Effector CD8-positive, alpha-beta T cell (primary cell): ENCODE measurements around the gene FOXD1.
"Not testable (repeated sequence)": the region's sequence is repeated elsewhere in the genome, so short reads cannot be mapped to it uniquely, and the experiment has no call there.

Experiments used
- DNase-seq: peaks from one replicate; lab custom pipeline; 2025; lab: John Stamatoyannopoulos, UW

FOXD1 gene

GRCh38 chr5:73464016-73464745, 15.6 kb upstream of the FOXD1 start:
- no peak for DNase-seq

DNA sequence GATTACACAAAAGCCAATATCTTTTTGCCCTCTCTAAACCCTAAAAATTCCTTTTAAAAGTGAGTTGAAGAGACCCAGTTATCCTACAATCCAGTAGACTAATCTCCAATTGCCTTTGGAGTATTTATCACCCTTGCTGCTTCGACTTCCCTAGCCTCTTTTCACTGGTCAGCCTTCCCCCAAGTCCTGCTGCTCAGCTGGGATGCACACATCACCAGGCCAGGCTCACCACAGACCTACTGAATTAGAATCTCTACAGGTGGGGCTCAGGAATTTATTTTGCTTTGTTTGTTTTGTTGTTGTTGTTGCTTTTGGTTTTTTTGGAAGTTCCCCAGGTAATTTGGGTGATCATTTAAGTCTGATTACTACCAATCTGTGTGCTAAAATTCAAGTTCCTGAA, 11.6 kb upstream of the FOXD1 start:
- no peak for DNase-seq

GRCh38 chr5:73459366-73459765, 10.8 kb upstream of the FOXD1 start:
- DNase-seq: no peak

DNA sequence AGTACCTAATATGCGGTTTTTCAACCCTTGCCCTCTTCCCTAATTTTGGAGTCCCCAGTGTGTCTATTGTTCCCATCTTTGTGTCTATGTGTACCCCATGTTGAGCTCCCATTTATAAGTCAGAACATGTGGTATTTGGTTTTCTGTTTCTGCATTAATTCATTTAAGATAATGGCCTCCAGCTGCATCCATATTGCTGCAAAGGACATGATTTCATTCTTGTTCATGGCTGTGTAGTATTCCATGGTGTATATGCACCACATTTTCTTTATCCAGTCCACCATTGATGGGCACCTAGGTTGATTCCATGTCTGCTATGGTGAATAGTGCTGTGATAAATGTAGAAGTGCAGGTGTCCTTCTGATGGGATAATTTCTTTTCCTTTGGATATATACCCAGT, 7.9 kb upstream of the FOXD1 start:
- DNase-seq: not testable (repeated sequence)

- peak; percentile 16 for DNase-seq
These were observed 5.9 kb upstream of the FOXD1 start for GRCh38 chr5:73454379-73455036.

DNA sequence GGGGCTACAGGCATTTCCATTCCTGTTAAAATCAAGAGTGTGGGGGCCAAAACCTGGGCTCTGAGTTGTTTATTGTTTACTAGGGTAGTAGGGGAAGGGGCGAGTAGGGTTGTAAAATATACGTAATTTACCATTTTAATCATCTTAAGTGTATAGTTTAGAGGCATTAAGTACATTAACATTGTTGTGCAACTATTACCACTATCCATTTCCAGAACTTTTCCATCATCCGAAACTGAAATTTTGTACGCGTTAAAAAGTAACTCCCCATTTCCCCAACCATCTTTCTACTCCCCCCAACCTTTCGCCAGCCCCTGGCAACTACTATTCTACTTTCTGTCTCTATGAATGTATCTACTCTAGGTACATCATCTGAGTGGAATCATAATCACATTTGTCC, 3.6 kb upstream of the FOXD1 start:
- DNase-seq: no peak

DNA sequence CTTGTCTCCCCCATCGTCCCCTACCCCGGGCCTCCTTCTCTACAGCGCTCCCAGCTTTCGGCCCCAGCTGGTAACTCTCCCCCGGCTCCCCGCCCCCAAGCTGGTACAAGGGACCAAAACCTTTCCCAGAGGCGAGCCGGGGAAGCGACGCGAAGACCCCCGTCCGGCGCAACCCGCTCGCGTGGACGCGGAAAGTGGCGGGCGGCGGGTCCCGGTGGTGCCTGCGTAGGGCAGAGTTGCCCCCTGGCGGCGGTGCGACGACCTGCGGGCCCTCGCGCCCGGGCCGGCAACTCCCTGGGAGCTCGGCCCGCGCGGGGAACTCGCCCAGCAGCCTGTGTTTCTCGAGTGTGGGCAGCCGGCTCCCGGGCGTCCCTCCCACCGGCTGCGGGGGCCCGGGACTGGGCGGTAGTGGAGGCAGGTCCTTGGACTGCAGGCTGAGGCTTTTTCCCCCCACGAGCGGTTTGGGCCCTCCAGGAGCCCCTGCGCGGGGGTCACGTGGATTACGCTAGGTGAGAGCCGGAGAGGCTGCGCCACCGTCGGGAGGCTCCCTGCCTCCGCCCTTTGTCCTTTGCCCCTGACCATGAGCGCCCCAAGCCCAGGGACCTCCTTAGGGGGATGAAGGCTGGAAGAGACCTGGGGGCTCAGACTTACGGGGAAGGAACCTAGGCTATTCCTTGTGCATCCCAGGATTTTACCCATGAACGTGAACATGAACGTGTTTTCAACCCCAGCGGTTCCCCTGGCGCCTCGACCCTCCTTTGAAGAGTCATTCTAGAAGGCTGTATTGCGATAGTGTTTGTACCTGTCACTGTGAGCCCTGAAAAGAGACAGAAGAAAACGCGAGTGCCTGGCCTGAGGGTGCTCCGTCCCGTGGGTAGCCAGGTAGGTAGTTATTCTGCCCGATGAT, 2.9 kb upstream of the FOXD1 start:
- DNase-seq: peak; percentile 47

GRCh38 chr5:73450672-73451223, 2.2 kb upstream of the FOXD1 start:
- no peak for DNase-seq

DNA sequence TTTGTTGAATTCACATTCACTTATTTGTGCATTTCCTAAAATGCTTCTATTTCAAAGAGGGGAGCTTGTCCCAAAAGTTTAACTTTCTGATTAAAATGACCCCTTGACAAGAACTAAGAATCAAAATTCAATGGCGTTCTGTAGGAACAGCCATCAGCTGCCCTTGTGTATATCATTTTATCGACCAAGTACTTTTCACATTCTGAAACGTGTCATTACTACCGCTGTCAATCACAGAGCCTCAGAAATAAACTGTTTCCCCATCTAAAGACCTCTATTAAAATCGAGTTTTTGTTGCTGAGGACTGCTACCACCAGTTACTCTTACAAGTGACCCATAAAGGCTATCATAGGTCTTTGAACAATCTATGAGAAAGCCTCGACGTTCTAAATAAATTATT, 1.6 kb upstream of the FOXD1 start:
- no peak for DNase-seq

DNA sequence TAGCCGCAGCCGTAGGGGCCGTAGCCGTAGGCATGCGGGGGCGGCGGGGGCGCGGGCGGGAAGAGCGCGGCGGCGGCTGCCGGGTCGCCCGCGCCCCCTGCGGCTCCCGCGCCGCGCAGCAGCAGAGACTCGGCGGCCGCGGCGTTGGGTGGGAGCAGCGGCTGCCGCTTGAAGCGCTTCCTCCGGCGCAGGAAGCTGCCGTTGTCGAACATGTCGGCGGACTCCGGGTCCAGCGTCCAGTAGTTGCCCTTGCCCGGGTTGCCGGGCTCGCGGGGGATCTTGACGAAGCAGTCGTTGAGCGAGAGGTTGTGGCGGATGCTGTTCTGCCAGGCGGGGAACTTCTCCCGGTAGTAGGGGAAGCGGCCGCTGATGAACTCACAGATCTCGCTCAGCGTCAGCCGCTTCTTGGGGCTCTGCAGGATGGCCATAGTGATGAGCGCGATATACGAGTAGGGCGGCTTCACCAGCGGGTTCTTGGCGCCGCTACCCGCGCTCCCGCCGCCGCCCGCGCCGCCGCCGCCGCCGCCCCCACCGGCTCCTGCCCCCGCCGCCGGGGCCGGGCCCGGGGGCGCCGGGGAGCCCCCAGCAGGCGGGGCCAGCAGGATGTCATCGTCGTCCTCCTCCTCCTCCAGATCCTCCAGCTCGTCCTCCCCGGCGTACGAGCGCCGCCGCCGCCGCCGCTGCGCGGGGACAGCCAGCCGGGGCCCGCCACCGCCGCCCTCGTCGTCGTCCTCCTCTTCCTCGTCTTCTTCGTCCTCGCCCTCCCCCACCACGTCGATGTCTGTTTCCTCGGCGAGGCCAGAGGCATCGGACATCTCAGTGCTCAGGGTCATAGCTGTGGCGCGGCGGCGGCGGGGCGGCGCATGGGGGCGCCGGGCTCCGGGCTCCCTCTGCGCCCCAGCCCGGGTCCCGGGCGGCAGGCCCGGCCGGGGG, 781 bp downstream of the FOXD1 start:
- peak; percentile 16 for DNase-seq

GRCh38 chr5:73446631-73447529, 1.7 kb downstream of the FOXD1 start:
- DNase-seq: no peak

- no peak for DNase-seq
These were observed 2.6 kb downstream of the FOXD1 start for GRCh38 chr5:73445665-73446630.

DNA sequence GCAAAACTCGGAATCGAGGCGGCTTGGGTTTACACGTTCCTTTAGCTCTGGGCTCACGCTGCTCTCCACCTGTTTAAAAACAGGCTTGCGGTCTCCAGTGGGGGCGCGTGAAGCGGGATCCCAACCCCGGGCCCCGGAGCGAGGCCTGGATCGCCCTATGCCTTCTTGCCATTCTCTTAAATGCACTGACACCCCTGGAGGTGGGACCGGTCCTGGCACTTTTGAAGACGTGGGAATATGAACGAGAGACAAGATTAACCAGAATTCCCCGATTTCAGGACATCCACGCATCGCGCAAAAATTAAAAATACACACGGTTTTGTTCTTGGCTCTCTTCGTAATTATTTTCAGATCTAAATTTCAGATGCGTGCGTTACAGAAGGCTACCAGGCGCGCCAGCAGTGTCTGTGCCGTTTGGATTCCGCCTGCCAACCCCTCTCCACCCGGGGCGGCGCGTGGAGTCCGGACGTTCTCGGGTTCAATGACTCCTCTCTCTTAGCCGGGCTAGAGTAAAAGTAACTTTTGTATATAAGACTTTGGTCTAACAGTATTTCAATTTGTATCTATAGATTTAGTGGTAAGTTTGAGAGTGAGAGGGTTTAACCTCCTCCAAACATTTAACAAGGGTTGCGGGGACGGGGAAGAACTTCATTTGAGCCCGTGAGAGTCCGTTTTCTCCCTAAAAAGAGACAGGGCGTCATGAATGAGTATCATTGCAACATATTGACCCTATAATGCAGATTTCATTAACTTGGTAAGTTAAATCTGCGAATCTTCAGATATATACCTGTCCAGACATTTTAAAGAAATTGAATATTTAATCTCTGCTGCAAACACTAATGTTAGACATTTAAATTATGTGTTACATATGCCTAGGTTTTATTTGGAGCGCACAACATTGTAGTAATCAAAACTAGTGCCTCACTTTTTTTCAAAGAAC, 3.8 kb downstream of the FOXD1 start:
- no peak for DNase-seq

- DNase-seq: no peak
These were observed 4.6 kb downstream of the FOXD1 start for GRCh38 chr5:73443829-73444498.

DNA sequence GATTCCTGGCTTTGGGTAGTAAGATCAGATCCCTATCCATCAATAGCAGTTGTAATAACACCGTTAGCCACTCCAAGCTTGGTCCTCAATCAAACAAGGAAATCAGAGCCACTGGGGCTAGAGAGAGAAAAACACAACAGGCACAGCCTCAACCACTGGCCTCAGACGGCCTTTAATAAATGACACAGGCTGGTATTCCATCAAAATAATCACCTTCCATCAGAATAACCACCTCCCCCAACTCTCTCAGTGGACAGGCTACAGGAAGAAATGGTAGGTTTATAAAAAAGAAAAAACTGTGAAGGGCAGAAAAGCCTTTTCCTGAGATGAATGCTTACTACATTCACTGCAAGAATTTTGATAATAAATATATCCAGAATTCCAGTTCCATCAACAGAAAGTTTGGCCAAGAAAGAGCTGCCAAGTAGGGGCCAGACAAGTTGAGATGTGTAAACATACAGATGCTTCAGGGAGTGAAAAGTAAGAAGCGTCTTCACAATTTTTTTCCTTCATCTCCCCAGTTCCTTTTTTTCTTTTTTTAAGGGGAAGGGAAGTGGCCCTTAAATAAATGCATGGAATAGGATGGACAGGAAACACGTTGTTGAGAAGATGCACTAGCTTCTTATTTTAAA, 5.5 kb downstream of the FOXD1 start:
- no peak for DNase-seq

DNA sequence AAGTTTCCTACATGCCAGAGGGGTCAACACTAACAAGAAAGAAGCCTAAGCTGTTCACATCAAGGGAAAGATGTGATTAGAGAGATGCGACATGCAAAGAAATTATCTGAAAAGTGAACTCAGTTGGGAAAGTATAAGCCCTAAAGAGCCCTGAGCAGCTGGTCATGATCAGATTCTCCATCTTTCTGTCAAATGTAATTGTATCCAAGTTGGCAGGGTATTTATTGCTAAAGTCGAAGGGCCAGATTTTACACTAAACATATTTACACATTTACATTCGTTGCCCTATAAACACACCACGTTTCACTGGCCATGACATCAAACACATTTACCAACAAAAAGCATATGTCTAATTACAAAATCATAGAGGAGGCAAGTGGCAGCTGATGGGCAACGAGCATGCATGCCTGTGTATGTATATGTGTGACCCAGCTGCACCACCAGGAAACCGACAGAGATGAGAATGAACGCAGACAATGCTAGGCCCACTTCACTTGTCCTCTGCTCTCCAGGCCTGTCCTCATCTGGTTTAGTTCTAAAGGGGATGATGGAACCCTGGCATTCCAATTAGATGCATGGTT, 6.3 kb downstream of the FOXD1 start:
- no peak for DNase-seq
